Liver (tissue), 3 donors: Measurements from ENCODE around the gene CLOCK.

Experiments used
- JUND ChIP-seq, 2 donors: IDR thresholded peaks; 2 replicates each; pipeline ENCODE4 v1.6.1; 2016; ENCODE audit warnings: antibody characterized with exemption in 2 of 2
- SP1 ChIP-seq: IDR thresholded peaks from 2 replicates; pipeline ENCODE4 v1.6.1; 2018; ENCODE audit warnings: antibody characterized with exemption, mild to moderate bottlenecking
- TAF1 ChIP-seq: conservative IDR thresholded peaks from 2 replicates; pipeline ENCODE4 v1.6.1; 2016; ENCODE audit warnings: antibody characterized with exemption, mild to moderate bottlenecking
- YY1 ChIP-seq: IDR thresholded peaks from 2 replicates; pipeline ENCODE4 v1.6.1; 2016; ENCODE audit warnings: antibody characterized with exemption, mild to moderate bottlenecking
- TF ChIP-seq, protein P1 (sequence below): fragments of 150-350 bp; IDR thresholded peaks from 2 replicates; pipeline ENCODE4 v1.5.1; 2017; ENCODE audit warnings: improper control_type of control experiment, low read depth, low read length; ENCODE audit not compliant: missing input control
- donor health status: healthy.
- donor health status: healthy.

DNA sequence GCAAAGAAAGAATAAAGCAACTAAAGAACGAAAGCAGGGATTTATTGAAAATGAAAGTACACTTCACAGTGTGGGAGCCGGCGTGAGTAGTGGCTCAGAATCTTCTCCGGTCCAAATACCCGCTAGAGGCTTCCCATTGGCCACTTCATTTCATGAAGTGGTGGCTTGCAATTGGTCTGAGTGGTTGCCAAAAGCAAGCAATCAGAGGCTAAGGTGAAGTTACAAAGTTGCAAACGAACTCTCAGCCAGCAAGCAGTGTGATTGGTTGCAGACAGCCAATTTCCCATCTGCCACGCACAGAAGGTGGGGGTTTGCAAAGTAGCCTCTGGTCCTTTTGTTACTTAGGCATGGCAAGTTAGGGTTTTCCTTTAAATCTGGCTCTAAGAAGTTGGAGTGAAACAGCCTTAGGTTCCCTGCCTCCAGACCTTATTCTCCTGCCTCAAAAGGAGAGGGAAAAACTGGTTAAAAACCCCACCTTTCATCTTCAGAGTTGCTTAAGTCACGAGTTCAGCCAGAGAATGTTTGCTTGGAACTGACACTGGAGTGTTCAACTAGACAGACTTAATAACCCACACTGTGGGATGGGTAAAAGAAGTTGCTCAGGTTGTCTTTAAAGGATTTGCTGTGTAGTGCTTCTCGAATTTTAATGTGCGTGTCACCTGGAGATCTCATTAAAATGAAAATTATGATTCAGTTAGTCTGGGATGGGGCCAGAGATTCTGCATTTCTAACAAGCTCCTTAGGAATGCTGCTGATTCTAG lies 6.9 kb upstream of the CLOCK start:
- no peak for TF ChIP-seq TAF1
- TF ChIP-seq, protein P1, sequence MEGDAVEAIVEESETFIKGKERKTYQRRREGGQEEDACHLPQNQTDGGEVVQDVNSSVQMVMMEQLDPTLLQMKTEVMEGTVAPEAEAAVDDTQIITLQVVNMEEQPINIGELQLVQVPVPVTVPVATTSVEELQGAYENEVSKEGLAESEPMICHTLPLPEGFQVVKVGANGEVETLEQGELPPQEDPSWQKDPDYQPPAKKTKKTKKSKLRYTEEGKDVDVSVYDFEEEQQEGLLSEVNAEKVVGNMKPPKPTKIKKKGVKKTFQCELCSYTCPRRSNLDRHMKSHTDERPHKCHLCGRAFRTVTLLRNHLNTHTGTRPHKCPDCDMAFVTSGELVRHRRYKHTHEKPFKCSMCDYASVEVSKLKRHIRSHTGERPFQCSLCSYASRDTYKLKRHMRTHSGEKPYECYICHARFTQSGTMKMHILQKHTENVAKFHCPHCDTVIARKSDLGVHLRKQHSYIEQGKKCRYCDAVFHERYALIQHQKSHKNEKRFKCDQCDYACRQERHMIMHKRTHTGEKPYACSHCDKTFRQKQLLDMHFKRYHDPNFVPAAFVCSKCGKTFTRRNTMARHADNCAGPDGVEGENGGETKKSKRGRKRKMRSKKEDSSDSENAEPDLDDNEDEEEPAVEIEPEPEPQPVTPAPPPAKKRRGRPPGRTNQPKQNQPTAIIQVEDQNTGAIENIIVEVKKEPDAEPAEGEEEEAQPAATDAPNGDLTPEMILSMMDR = no peak
- no peak for TF ChIP-seq JUND (IDR thresholded peaks at IDR 0.05)
- no peak for TF ChIP-seq SP1
- TF ChIP-seq YY1 = no peak
